ENCODE results near the gene FBP1.

- TF ChIP-seq GATA3 (IDR thresholded peaks at IDR 0.05; ENCODE audit: low read depth, low read length) (no peak), GATA2 (IDR thresholded peaks at IDR 0.05; ENCODE audit: low read depth, low read length) (no peak)
Measured at GRCh38 chr9:94650949-94651348, 11.6 kb upstream of the FBP1 start.
